ENCODE data around the gene NATD1.

NATD1 gene

GRCh38 chr17:21245639-21246084 lies 7.5 kb downstream of the NATD1 start:
- no peak for TF ChIP-seq TAF1 (IDR thresholded peaks at IDR 0.05; ENCODE audit: low read depth)

DNA sequence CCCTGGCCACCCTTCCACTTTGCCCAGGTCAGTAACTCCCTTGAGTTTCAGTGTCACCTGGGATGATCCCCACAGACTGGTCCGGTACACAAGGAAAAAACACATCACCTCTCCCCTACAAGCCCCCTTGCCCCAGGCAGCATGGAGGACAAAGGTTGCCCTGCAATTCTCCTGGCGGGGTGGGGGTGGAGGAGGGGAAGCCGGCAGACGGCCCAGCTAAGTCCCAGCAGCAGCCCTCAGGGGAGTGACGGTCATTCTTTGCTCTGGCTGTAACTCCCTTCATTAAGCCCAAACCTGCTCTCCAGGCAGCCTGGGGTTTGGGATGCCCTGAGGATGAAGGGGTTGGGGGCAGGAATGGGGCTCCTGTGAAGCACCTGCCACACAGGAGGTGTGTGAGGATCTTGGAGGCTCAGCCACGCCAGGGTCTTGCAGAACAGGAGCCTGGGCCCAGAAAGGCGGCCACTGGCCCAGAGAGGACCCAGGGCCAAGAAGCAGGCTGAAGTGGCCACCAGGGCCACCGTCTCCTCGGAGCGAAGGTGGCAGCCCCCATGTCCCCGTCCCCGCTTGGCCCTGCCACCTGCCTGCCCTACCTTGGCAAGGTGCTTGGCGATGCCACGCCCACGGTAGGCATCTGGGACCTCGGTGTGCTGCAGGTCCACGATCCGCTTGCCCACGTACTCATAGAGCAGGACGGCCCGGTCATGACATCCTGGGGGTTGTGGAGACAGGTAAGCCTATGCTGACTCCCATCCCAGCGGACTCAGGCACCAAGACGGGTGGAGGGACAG lies 9.5 kb downstream of the NATD1 start:
- TF ChIP-seq CREB1 (IDR thresholded peaks at IDR 0.05; ENCODE audit: low read depth) = no peak
- no peak for TF ChIP-seq ZBTB7A (IDR thresholded peaks at IDR 0.05; ENCODE audit: low read depth)
- no peak for TF ChIP-seq TAF1 (IDR thresholded peaks at IDR 0.05; ENCODE audit: low read depth)
- TF ChIP-seq, protein P1, sequence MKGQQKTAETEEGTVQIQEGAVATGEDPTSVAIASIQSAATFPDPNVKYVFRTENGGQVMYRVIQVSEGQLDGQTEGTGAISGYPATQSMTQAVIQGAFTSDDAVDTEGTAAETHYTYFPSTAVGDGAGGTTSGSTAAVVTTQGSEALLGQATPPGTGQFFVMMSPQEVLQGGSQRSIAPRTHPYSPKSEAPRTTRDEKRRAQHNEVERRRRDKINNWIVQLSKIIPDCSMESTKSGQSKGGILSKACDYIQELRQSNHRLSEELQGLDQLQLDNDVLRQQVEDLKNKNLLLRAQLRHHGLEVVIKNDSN (IDR thresholded peaks at IDR 0.05) = no peak
- TF ChIP-seq CEBPB (IDR thresholded peaks at IDR 0.05) = no peak
- TF ChIP-seq YY1 (IDR thresholded peaks at IDR 0.05; ENCODE audit: low read depth) = no peak
- TF ChIP-seq TEAD4 (IDR thresholded peaks at IDR 0.05) = no peak
- no peak for TF ChIP-seq RAD21 (IDR thresholded peaks at IDR 0.05; ENCODE audit: low read depth)
- no peak for TF ChIP-seq TCF12 (IDR thresholded peaks at IDR 0.05; ENCODE audit: low read depth)
- no peak for TF ChIP-seq REST (IDR thresholded peaks at IDR 0.05; ENCODE audit: low read depth)
- TF ChIP-seq, protein P2, sequence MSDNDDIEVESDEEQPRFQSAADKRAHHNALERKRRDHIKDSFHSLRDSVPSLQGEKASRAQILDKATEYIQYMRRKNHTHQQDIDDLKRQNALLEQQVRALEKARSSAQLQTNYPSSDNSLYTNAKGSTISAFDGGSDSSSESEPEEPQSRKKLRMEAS (IDR thresholded peaks at IDR 0.05) = no peak
- TF ChIP-seq EP300 (IDR thresholded peaks at IDR 0.05; ENCODE audit: borderline replicate concordance) = no peak
- TF ChIP-seq NFIC (IDR thresholded peaks at IDR 0.05) = no peak
- TF ChIP-seq EGR1 (IDR thresholded peaks at IDR 0.05) = no peak
- TF ChIP-seq FOXM1 (IDR thresholded peaks at IDR 0.05; ENCODE audit: borderline replicate concordance, low read depth) = no peak

- TF ChIP-seq, protein P2 (IDR thresholded peaks at IDR 0.05) = no peak
- TF ChIP-seq TEAD4 (IDR thresholded peaks at IDR 0.05) = no peak
- TF ChIP-seq EGR1 (IDR thresholded peaks at IDR 0.05) = no peak
- TF ChIP-seq REST (IDR thresholded peaks at IDR 0.05; ENCODE audit: low read depth) = no peak
- no peak for TF ChIP-seq CREB1 (IDR thresholded peaks at IDR 0.05; ENCODE audit: low read depth)
- no peak for TF ChIP-seq EP300 (IDR thresholded peaks at IDR 0.05; ENCODE audit: borderline replicate concordance)
- no peak for TF ChIP-seq TCF12 (IDR thresholded peaks at IDR 0.05; ENCODE audit: low read depth)
- no peak for TF ChIP-seq CEBPB (IDR thresholded peaks at IDR 0.05)
These were observed 10.3 kb downstream of the NATD1 start for GRCh38 chr17:21242780-21243515.

- TF ChIP-seq FOXM1 (IDR thresholded peaks at IDR 0.05; ENCODE audit: borderline replicate concordance, low read depth) (no peak), CEBPB (IDR thresholded peaks at IDR 0.05) (no peak)
These were observed 11.0 kb downstream of the NATD1 start for GRCh38 chr17:21242026-21242697.

DNA sequence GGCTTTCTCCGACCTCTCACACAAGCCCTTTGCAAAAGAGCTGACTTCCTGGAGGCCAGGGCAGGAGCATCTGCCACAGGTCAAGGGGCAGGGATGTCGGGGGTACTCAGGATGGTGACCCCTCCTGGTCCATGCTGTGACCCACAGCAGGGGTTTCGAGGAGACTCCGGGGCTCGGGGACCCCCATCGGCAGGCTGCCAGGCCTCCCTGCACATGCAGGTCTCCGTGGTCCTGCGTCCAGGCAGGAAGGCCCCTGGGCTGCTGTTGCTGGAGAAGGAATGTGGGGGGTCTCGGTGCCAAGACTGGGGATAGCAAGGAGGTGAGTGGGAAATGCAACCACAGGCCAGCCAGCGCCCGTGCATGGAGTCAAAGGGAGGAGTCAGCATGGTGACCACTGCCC lies 11.6 kb downstream of the NATD1 start:
- no peak for TF ChIP-seq CREB1 (IDR thresholded peaks at IDR 0.05; ENCODE audit: low read depth)
- TF ChIP-seq, protein P2 (IDR thresholded peaks at IDR 0.05) = no peak
- TF ChIP-seq, protein P1 (IDR thresholded peaks at IDR 0.05) = no peak
- no peak for TF ChIP-seq EP300 (IDR thresholded peaks at IDR 0.05; ENCODE audit: borderline replicate concordance)
- no peak for TF ChIP-seq CEBPB (IDR thresholded peaks at IDR 0.05)
- no peak for TF ChIP-seq EGR1 (IDR thresholded peaks at IDR 0.05)
- no peak for TF ChIP-seq TEAD4 (IDR thresholded peaks at IDR 0.05)
- TF ChIP-seq RAD21 (IDR thresholded peaks at IDR 0.05; ENCODE audit: low read depth) = no peak
- TF ChIP-seq YY1 (IDR thresholded peaks at IDR 0.05; ENCODE audit: low read depth) = no peak
- no peak for TF ChIP-seq TCF12 (IDR thresholded peaks at IDR 0.05; ENCODE audit: low read depth)
- no peak for TF ChIP-seq NFIC (IDR thresholded peaks at IDR 0.05)
- no peak for TF ChIP-seq TAF1 (IDR thresholded peaks at IDR 0.05; ENCODE audit: low read depth)
- no peak for TF ChIP-seq FOXM1 (IDR thresholded peaks at IDR 0.05; ENCODE audit: borderline replicate concordance, low read depth)
- no peak for TF ChIP-seq REST (IDR thresholded peaks at IDR 0.05; ENCODE audit: low read depth)
- no peak for TF ChIP-seq ZBTB7A (IDR thresholded peaks at IDR 0.05; ENCODE audit: low read depth)

Measured in Ishikawa (cell line).